Measurements from ENCODE around the gene ARMH4.
A peak's percentile ranks its signal among the peaks of the same experiment; 100 is the strongest.
"Not testable (repeated sequence)": the region's sequence is repeated elsewhere in the genome, so short reads cannot be mapped to it uniquely, and the experiment has no call there.

Gene ARMH4

DNA sequence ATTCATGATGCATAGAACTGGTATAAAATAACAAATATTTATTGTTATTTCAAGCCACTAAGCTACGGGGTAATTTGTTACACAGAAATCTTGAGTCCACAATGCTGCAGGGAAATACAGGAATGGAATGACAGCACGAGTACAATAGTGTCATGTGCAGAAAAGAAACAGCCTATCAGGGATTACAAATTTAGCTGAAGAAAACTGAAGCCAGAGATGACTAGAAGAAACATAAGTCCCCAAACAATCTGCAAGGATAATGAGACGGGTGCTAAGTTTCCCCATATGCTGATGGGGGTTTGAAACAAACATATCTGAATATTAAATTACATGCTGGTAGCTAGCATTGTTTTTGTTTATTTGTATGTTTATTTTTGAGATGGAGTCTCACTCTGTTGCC, 8.9 kb downstream of the ARMH4 start:
- no peak for DNase-seq

GRCh38 chr14:58141893-58142292, 10.1 kb downstream of the ARMH4 start:
- no peak for DNase-seq

GRCh38 chr14:58138714-58139482, 13.1 kb downstream of the ARMH4 start:
- no peak for DNase-seq

- DNase-seq = no peak
Observed at GRCh38 chr14:58138031-58138713, 13.8 kb downstream of the ARMH4 start.

- DNase-seq = peak; percentile 69
Observed at GRCh38 chr14:58133739-58134138, 18.3 kb downstream of the ARMH4 start.

DNA sequence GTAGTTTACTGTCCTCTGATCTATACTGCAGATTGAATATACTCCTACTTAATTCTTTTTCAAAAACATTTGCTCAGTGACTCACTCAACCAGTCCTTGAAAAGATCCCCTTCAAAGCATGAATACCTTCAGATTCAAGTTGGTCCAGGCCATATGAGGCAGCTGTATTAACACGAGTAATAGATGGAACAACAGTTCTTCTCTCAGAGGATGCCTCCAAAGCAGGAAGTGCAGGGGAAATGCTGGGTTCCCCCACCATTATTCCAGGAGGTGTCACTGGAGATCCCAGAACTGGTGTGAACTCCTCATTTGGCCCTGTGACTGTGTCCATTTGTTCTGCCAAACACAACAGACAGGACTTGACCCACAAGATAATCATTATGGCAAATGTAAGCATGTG, 20.6 kb downstream of the ARMH4 start:
- DNase-seq = peak; percentile 53

DNA sequence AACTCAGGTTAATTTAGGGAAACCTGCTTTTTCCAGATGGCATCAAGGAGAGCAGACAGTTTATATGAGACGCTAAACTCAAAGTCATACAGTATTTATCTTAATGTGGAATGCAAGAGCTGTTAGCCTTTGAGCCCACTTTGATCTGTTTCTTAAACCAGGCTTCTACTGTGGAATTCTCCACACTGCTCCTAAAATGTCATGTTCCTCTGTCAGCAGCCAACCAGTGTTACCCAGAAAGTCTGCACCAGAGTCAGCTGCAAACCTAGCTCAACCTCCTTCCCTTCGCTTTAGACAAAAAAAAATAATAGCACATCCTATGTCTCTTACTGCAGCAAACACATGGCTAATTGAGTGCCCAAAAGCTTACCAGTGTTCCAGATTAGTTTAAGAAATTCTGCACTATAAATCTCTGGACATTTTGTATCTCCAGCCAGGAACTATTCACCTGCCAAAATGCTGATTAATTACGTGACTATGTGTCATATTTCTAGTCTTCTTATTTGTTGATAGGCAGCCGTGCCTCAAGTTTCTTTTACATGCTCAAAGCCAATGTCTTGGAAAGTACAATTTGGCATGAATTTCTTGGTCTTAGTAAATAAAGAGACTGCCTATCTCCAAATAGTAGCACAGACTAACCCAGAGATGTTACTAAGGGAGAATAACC, 21.8 kb downstream of the ARMH4 start:
- no peak for DNase-seq

GRCh38 chr14:58129208-58129607, 22.8 kb downstream of the ARMH4 start:
- no peak for DNase-seq

- no peak for DNase-seq
Observed at GRCh38 chr14:58128416-58128815, 23.6 kb downstream of the ARMH4 start.

GRCh38 chr14:58122546-58122945, 29.5 kb downstream of the ARMH4 start:
- DNase-seq = not testable (repeated sequence)

- no peak for DNase-seq
Observed at GRCh38 chr14:58121530-58122186, 30.4 kb downstream of the ARMH4 start.

DNA sequence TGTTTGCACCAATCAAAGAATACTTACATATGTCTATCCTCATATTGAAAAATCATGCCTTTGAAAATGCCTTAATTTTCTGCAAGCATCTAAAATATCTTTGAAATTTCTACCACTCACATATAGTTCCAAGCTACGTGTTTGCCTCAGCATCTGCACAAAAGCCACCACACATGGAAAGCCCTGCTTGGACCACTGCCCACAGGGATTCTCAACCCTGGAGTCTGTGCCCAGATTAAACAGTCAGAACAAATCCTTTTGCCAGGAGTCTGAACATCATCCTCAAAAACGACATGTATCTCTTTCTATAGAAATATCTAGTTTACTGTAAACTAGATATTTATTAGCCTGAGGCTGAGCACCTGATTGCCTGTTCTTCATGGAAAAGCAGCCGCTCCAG, 32.6 kb downstream of the ARMH4 start:
- no peak for DNase-seq

GRCh38 chr14:58118097-58118815, 33.8 kb downstream of the ARMH4 start:
- peak; percentile 45 for DNase-seq

DNA sequence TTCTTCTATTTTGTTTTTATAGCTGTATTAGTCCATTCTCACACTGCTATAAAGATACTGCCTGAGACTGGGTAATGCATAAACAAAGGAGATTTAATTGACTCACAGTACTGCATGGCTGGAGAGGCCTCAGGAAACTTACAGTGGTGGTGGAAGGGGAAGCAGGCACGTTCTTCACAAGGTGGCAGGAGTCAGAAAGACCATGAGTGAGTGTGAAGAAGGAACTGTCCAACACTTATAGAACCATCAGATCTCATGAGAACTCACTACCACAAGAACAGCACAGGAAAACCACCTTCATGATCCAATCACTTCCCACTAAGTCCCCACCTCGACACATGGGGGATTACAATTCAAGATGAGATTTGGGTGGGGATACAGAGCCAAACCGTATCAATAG, 42.3 kb downstream of the ARMH4 start:
- DNase-seq = peak; percentile 1

DNA sequence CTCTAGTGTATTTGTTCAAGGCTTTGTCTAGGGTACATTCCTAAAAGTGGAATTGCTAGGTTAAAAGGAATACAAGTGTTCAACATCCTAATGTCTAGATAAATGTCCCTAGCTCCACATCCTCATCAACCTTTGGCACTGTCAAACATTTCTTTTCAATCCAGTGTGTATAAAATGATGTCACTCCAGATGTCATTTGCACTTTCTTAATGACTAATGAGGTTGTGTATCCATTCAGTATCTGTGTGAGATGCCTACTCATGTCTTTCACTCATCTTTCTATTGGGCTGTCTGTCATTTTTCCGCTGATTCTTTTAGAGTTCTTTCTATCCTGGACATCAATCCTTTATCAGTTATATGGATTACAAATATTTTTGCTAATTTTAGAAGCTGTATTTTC, 43.3 kb downstream of the ARMH4 start:
- DNase-seq = no peak

DNA sequence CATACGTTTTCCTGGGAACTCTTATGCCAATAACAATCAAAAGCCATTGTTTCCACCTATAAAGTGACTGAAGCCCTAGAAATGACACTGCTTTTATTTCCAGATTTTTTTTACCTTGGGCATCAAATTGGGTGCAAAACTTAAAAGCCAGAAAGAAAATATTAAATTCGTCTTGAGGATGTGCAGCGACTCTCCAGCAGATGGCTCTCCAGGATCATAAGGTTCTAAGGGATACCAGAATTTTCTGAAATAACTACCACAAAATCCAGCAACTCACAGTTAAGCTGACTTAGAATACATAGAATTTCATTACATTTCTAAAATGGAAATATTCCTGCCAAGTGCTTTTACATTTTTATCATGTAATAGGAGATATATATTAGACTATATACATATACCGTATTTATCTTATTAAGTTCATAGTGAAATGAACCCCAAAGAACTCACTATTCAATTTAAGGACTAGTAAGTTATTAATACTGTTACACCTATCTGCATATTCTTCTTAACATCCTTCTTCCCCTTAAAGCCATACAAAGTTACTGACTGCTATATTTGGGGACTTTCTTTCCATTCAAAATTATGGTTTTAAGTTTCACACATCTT, 44.0 kb downstream of the ARMH4 start:
- DNase-seq = peak; percentile 47

DNA sequence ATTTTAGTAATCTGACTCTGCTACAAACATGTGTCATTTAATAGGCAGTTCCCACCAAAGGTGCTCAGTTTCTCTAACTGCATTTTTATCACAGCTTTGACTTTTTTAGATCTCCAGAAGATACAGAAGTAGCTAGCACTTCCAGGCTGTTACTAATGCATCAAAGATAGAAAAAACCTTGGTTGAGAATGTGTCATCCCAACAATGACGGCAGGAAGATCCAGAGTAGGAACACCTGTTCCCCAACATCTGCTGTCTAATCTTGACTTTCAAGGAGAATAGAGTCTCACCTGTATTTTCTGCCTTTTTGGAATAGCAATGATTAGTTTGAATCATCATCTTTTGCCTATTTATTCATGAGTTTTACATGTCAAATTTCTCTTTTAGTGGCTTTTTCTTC, 45.0 kb downstream of the ARMH4 start:
- no peak for DNase-seq

GRCh38 chr14:58106446-58106845, 45.6 kb downstream of the ARMH4 start:
- no peak for DNase-seq

DNA sequence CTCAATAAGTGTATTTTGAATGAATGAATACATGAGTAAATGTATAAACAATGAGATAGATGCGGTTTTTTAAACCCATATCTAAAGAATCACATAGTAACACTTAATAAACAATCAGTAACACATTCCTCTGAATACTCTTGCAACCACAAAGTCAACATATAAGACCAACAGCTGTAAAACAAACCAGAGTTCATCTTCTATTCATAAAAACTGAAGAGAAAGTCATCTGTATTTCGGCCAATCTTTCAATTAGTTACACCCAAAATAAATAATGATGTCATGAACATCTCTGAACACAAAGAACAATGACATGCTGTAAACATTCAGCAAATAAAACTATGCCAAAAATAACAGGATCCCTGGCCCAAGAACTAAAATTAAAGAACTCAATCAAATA, 47.2 kb downstream of the ARMH4 start:
- peak; percentile 70 for DNase-seq

GRCh38 chr14:58100735-58101368, 51.2 kb downstream of the ARMH4 start:
- DNase-seq = peak; percentile 60

DNA sequence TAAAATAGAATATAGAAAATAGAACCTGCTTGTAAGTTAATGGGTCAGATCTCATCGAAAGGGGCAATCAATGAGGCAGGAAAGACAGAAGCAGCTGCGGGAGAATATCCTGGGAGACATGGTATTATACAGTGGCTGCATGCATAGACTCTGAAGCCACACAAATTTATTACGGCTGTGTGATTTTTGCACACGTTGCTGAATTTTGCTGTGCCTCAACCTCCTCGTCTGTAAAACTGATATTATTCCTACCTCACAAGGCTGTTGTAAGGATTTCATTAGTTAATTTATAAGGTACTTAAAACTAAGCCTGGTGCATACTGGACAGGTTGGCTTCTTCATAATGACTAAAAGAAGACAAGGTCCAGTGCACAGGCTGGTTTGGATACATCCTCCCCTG, 52.3 kb downstream of the ARMH4 start:
- no peak for DNase-seq

DNA sequence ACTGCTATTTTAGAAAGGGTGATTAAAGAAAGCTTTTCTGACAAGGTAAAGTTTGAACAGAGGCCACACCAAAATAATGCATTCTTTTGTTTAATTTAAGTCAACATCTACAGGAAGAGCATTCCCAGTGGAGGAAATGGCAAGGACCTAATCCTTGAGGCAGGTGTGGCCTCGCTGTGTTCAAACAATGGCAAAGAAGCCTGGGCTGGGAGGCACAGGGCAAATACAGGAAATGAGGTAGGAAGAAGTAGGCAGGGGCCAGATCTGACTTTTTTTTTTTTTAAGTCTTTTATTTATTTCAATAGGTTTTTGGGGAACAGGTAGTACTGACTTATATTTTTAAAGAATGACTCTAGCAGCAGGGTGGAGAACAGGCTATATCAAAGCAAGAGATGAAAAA, 53.5 kb downstream of the ARMH4 start:
- no peak for DNase-seq
